Left lung (tissue), 10 donors: ENCODE data around the gene CBY2. TPM values are rescaled to one million over a fixed set of nuclear protein-coding genes. Genes with fewer than 3 reads are reported as not detected.

Experiments
- ATAC-seq: fragments of 200-7000 bp; cut with Tn5 transposase; one replicate; pipeline ENCODE4 v1.9.1; 2020; ENCODE audit warnings: moderate library complexity
- DNase-seq, 4 donors: peaks; one replicate each; pipeline ENCODE4 v3.0.0-alpha.2; 2013 to 2020
- H3K27ac ChIP-seq, 2 donors: fragments of 200-600 bp; sonication (generic) in 1 of 2; one replicate each; pipeline versions ENCODE4 v1.5.0 to v1.8.0; 2020 to 2021
- H3K27me3 ChIP-seq, 2 donors: fragments of 200-600 bp; sonication (generic) in 1 of 2; one replicate each; pipeline versions ENCODE4 v1.5.0 to v1.8.0; 2020 to 2021
- H3K36me3 ChIP-seq, 2 donors: fragments of 200-600 bp; sonication (generic) in 1 of 2; one replicate each; pipeline versions ENCODE4 v1.5.0 to v1.8.0; 2020 to 2021
- H3K4me1 ChIP-seq, 2 donors: fragments of 200-600 bp; one replicate each; pipeline ENCODE4 v1.8.0; 2021
- H3K4me3 ChIP-seq, 2 donors: fragments of 200-600 bp; sonication (generic) in 1 of 2; one replicate each; pipeline versions ENCODE4 v1.5.0 to v1.8.0; 2020 to 2021; ENCODE audit warnings: mild to moderate bottlenecking in 1 of 2
- H3K9me3 ChIP-seq, 2 donors: fragments of 200-600 bp; sonication (generic) in 1 of 2; one replicate each; pipeline versions ENCODE4 v1.5.0 to v1.8.0; 2020 to 2021
- intact Hi-C, 2 donors: fragments of 100-400 bp; cut with DNase I; formaldehyde crosslinking; loops; one replicate each; pipeline versions ENCODE4 v1.11.2 to v1.14.2; 2022
- polyA plus RNA-seq, 6 donors: library from polyadenylated mRNA; unstranded; fragments of 120-200 nt; gene quantifications; one replicate each; pipeline ENCODE4 v1.2.1, GENCODE V29; 2013; ENCODE audit not compliant: insufficient read length in 6 of 6
- total RNA-seq, 2 donors: library from RNA; stranded (reverse); fragmentation: NEBNext Ultra II Directional; extraction: Animal tissue kit (Norgen Biotek cat#: 25700); gene quantifications; one replicate each; pipeline ENCODE4 v1.2.1, GENCODE V29; 2021
- TF ChIP-seq, protein P1 (sequence below), 2 donors: fragments of 200-600 bp; sonication (generic) in 1 of 2; IDR thresholded peaks; one replicate each; pipeline versions ENCODE4 v1.5.0 to v1.8.0; 2021; ENCODE audit warnings: antibody characterized with exemption in 2 of 2
- donor health status: DM: no; HTN: yes; CAD: no.
- donor health status: DM: no; HTN: no; CAD: no.

Gene CBY2
- total and polyA plus RNA-seq, 8 donors: not detected

DNA sequence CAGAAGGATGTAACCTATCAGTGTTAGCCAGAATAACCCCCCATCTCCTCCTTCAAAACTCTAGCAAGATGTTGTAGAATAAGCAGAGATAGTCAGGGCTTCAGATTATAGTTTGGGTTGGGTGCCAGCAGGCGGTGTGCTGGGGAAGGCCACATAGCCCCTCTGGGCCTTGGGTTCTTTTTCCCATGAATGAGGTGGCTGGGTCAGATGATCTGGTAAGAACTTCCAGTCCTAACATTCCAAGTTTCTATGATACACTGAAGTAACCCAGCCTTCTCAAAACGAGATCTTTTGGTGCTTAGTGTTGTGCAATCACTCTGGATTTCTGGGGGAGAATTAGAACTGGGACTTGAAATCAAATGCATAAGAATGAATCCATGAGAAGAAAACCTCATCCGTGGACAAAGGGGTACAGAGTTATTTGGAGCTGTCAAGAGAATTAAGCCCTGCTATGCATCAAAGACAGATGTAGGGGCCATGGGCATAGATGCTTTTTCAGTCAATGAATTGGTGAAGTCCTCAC is 810 bp downstream of the CBY2 start:
- Histone ChIP-seq H3K4me3 (no peak overlapping the region), H3K9me3 (no peaks in the 10 kb centered on the region), H3K27ac (no peak overlapping the region), H3K36me3 (no peaks in the 10 kb centered on the region), H3K4me1 (no peaks in the 10 kb centered on the region), H3K27me3 (no peaks in the 10 kb centered on the region)
- intact Hi-C loops: no loop called here
- ATAC-seq (no peak), DNase-seq (no peak)
- TF ChIP-seq, protein P1, sequence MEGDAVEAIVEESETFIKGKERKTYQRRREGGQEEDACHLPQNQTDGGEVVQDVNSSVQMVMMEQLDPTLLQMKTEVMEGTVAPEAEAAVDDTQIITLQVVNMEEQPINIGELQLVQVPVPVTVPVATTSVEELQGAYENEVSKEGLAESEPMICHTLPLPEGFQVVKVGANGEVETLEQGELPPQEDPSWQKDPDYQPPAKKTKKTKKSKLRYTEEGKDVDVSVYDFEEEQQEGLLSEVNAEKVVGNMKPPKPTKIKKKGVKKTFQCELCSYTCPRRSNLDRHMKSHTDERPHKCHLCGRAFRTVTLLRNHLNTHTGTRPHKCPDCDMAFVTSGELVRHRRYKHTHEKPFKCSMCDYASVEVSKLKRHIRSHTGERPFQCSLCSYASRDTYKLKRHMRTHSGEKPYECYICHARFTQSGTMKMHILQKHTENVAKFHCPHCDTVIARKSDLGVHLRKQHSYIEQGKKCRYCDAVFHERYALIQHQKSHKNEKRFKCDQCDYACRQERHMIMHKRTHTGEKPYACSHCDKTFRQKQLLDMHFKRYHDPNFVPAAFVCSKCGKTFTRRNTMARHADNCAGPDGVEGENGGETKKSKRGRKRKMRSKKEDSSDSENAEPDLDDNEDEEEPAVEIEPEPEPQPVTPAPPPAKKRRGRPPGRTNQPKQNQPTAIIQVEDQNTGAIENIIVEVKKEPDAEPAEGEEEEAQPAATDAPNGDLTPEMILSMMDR (IDR thresholded peaks at IDR 0.05): no peak

DNA sequence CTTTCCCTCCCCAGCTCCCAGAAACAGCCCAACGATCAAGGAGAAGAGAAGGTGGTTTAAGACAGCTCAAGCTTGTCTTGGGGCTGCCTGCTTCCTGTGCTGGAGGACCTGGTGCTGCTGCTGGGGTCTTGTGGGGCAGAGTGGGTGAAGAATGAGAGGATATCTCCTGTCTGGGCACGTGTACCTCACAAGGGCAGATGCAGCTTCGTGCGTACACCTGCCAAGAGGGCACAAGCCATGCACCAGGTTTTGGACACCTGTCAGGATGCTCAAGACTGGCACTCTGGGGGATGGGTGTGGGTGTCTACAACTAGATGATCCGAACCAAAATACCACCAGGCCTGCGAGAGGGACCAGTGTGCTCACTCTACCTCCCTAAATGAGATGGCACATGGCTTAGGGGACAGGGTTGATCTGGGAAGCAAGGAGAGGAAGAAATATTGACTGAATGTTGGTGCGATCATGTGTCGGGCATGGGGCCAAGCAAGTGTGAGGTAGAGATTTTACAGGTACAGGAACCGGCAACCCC is 2.2 kb downstream of the CBY2 start:
- TF ChIP-seq, protein P1 (IDR thresholded peaks at IDR 0.05): no peak
- H3K36me3 ChIP-seq: no peaks in the 10 kb centered on the region

DNA sequence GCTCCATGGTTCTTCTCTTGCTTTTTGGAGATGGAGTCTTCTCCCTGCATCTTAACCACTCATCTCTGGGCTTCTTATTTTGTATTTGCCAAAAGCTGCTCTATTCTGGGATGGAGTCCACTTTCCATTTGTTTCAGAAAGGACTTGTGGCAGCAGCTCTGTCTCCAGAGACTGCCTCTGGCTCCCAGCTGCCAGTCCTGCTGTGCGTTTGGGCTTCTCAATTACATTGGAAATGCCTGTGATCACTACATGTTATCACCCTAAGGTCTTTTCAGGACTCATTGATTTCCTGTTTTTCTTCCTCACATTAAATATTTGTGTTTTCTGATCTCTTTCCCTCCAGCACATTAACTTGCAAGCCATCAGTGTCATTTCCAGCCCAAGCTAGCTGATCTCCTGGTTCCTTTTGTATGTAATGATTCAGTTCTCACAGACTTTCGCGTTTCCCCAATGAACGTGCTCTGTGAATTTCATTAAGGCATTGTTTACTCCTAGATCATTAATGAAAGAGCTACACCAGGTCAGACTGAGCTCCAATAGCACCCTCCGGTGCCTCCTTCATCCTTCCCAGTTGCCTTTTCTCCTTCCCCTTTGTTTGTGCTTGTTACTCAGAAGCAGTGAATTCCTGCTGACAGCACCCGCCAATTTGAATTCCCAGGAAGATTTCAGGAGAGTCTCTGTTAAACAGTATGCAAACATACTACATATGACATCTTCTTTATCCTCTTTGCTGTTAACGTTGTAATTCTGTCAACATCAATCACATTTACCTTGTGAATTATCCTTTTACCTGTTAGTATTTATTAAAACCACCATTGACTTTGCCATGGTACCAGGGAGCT is 3.0 kb downstream of the CBY2 start:
- no peak overlapping the region for H3K4me3 ChIP-seq
- H3K27me3 ChIP-seq: no peaks in the 10 kb centered on the region
- ATAC-seq (no peak), DNase-seq (no peak)
- no peaks in the 10 kb centered on the region for H3K36me3 ChIP-seq
- H3K9me3 ChIP-seq: no peaks in the 10 kb centered on the region
- H3K4me1 ChIP-seq: no peaks in the 10 kb centered on the region
- TF ChIP-seq, protein P1 (IDR thresholded peaks at IDR 0.05): no peak
- no peak overlapping the region for H3K27ac ChIP-seq
- intact Hi-C loops: no loop called here

More for the DNA sequence above, 2.2 kb downstream of the CBY2 start:
- Histone ChIP-seq H3K9me3 (no peaks in the 10 kb centered on the region), H3K27me3 (no peaks in the 10 kb centered on the region), H3K27ac (no peak overlapping the region), H3K4me3 (no peak overlapping the region), H3K4me1 (no peaks in the 10 kb centered on the region)
- no peak for ATAC-seq
- intact Hi-C loops: no loop called here
- DNase-seq: no peak

GRCh38 chr13:45705918-45706317 is 3.8 kb downstream of the CBY2 start:
- ATAC-seq: no peak
- TF ChIP-seq, protein P1 (IDR thresholded peaks at IDR 0.05): no peak
- DNase-seq: no peak
- H3K4me3 ChIP-seq: no peak overlapping the region
- H3K4me1 ChIP-seq: no peaks in the 10 kb centered on the region
- H3K27me3 ChIP-seq: no peaks in the 10 kb centered on the region
- no peaks in the 10 kb centered on the region for H3K9me3 ChIP-seq
- H3K27ac ChIP-seq: no peak overlapping the region
- H3K36me3 ChIP-seq: no peaks in the 10 kb centered on the region
- intact Hi-C loops: no loop called here

DNA sequence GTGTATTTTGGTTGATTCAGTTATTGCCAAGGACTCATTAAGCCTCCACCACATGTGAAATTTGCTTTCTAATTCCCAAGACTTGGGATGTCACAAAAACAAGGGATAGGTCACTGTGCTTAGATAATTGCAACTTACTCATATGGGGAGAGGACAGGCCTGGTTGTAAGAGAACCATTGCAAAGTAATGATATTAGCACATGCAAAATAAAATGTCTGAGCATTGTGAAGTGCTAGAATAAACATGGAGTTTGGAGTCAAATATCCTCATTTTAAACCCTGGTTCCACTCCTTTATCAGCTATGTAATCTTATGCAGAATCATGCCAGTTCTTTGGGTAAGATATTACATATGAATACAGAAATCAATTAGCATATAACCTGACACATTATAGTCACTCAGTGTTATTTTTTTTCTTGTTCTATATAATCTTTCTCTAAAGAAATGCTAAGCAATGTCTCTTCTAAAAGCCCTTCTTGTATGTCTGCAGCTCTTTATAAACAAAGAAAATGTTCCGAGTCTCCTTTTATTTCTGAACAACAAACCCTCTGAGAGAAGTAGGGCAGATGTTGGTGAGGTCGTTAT is 5.5 kb downstream of the CBY2 start:
- Histone ChIP-seq H3K4me1 (no peaks in the 10 kb centered on the region), H3K9me3 (no peaks in the 10 kb centered on the region), H3K4me3 (no peak overlapping the region), H3K27me3 (no peaks in the 10 kb centered on the region), H3K27ac (no peak overlapping the region), H3K36me3 (no peaks in the 10 kb centered on the region)
- no peak for ATAC-seq
- intact Hi-C loops: no loop called here
- TF ChIP-seq, protein P1 (IDR thresholded peaks at IDR 0.05): no peak
- no peak for DNase-seq
